ENCODE results near the gene BORCS5. TPM values are rescaled to one million over a fixed set of nuclear protein-coding genes. Genes with fewer than 3 reads are reported as not detected.

Gene BORCS5
- total and polyA plus RNA-seq, 2 donors (not counting 1 experiment from before 2014, with no cell fraction given): 11.9 to 46.2 TPM

DNA sequence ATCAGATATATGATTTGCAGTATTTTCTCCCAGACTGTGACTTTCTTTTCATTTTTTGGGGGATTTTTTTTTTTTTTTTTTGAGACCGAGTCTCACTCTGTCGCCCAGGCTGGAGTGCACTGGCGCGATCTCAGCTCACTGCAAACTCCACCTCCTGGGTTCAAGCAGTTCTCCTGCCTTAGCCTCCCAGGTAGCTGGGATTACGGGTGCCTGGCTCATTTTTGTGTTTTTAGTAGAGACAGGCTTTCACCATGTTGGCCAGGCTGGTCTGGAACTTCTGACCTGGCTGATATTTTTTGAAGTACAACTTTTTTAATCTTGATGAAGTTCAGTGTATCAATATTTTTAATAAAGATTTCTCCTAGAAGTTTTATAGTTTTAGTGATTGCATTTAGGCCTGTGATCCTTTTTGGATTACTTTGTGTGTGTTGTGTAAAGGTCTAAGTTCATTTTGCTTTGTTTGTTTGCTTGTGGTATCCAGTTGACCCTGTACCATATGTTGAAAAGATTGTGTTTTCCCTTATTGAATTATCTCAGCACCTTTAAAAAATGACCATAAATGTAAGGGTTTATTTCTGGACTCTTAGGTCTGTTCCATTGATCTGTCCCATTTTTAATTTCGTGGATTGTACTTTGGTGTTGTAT, 24.2 kb downstream of the BORCS5 start:
- CTCF ChIA-PET: interaction anchor here (10.8 kb wide), 1 partner anchor 356 kb away, joined by 168 read pairs; no protein-coding TSS in a partner anchor
- peaks cover 22% of the 10 kb centered on the region for H3K4me1 Mint-ChIP-seq
- H3K27ac Mint-ChIP-seq: peak overlapping the region; percentile 24
- DNase-seq (no peak), ATAC-seq (ENCODE audit: low read depth) (no peak)
- WGBS (ENCODE audit: insufficient coverage): no CpG with 5 or more reads among the region's 6 CpGs
- H3K27me3 ChIP-seq (replicated peaks in 1 of 4; ENCODE audit: control extremely low read depth in 1 of 4, control insufficient read depth in 3 of 4, insufficient read depth in 4 of 4, low read length in 3 of 4): no peaks in the 10 kb centered on the region
- intact Hi-C loops (cut with micrococcal nuclease): no loop called here
- no peak overlapping the region for H3K4me2 ChIP-seq (replicated peaks; ENCODE audit: low read depth, low read length, poor library complexity, severe bottlenecking)
- H3K9me3 Mint-ChIP-seq (ENCODE audit: insufficient read depth): no peaks in the 10 kb centered on the region
- H3K9ac ChIP-seq (ENCODE audit: low read length): no peak overlapping the region
- H3K4me3 ChIP-seq (ENCODE audit: control extremely low read depth in 1 of 5, extremely low read depth in 1 of 5, insufficient read depth in 1 of 5, low read depth in 2 of 5, low read length in 4 of 5): no peak overlapping the region
- H3K9me3 ChIP-seq (ENCODE audit: control extremely low read depth in 1 of 3, control insufficient read depth in 2 of 3, insufficient read depth in 1 of 3, low read length in 2 of 3): no peaks in the 10 kb centered on the region
- peaks cover 25% of the 10 kb centered on the region for H3K79me2 ChIP-seq (ENCODE audit: control insufficient read depth, insufficient read depth, low read length)
- no peak overlapping the region for H3K27ac ChIP-seq (ENCODE audit: low read length in 2 of 2)
- peaks cover 2 to 6% of the 10 kb centered on the region in 2 experiments for H3K36me3 ChIP-seq (replicated peaks in 1 of 2; ENCODE audit: control extremely low read depth in 1 of 2, control insufficient read depth in 1 of 2, extremely low read depth in 1 of 2, insufficient read depth in 2 of 2, low read length in 1 of 2)
- H3K4me3 Mint-ChIP-seq: no peak overlapping the region
- TF ChIP-seq EZH2 (IDR thresholded peaks at IDR 0.05; ENCODE audit: borderline replicate concordance, insufficient read depth, low read depth, low read length, poor library complexity, severe bottlenecking): no peak
- no peak for TF ChIP-seq CTCF (IDR thresholded peaks at IDR 0.05)
- H4K20me1 ChIP-seq (ENCODE audit: control insufficient read depth, insufficient read depth, low read length, poor library complexity, severe bottlenecking): no peaks in the 10 kb centered on the region
- peaks cover 10 to 12% of the 10 kb centered on the region in 2 donors for H3K4me1 ChIP-seq (ENCODE audit: control insufficient read depth in 2 of 2, insufficient read depth in 2 of 2, low read length in 2 of 2)
- no peaks in the 10 kb centered on the region for H3K27me3 Mint-ChIP-seq
- no peak overlapping the region for H2AFZ ChIP-seq (ENCODE audit: insufficient read depth, low read depth, low read length, poor library complexity, severe bottlenecking)
- POLR2A ChIA-PET: no interaction called here

DNA sequence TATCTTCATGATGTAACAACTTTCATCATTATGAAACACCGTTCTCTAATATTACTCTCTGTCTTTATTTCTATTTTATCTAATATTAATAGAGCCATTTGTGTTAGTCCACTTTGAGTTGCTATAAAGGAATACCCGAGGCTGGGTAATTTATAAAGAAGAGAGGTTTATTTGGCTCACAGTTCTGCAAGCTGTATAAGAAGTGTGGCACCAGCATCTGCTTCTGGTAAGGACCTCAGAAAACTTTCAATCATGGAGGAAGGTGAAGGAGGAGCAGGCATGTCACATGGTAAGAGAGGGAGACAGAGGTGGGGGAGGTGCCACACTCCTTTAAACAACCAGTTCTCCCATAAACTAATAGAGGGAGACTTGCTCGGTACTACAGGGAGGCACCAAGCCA, 25.1 kb downstream of the BORCS5 start:
- no peak for ATAC-seq (ENCODE audit: low read depth)
- no peaks in the 10 kb centered on the region for H3K9me3 Mint-ChIP-seq (ENCODE audit: insufficient read depth)
- no peaks in the 10 kb centered on the region for H3K27me3 Mint-ChIP-seq

More for the DNA sequence above, 25.1 kb downstream of the BORCS5 start:
- TF ChIP-seq EZH2 (IDR thresholded peaks at IDR 0.05; ENCODE audit: borderline replicate concordance, insufficient read depth, low read depth, low read length, poor library complexity, severe bottlenecking) (no peak), CTCF (IDR thresholded peaks at IDR 0.05) (no peak)
- Histone ChIP-seq H3K36me3 (replicated peaks in 1 of 2; ENCODE audit: control extremely low read depth in 1 of 2, control insufficient read depth in 1 of 2, extremely low read depth in 1 of 2, insufficient read depth in 2 of 2, low read length in 1 of 2) (peaks cover 2 to 6% of the 10 kb centered on the region in 2 experiments), H4K20me1 (ENCODE audit: control insufficient read depth, insufficient read depth, low read length, poor library complexity, severe bottlenecking) (no peaks in the 10 kb centered on the region), H3K79me2 (ENCODE audit: control insufficient read depth, insufficient read depth, low read length) (peaks cover 26% of the 10 kb centered on the region), H3K27ac (ENCODE audit: low read length in 2 of 2) (no peak overlapping the region), H3K9ac (ENCODE audit: low read length) (no peak overlapping the region), H3K27me3 (replicated peaks in 1 of 4; ENCODE audit: control extremely low read depth in 1 of 4, control insufficient read depth in 3 of 4, insufficient read depth in 4 of 4, low read length in 3 of 4) (no peaks in the 10 kb centered on the region), H3K4me1 (ENCODE audit: control insufficient read depth in 2 of 2, insufficient read depth in 2 of 2, low read length in 2 of 2) (peaks cover 10 to 12% of the 10 kb centered on the region in 2 donors), H3K4me3 (ENCODE audit: control extremely low read depth in 1 of 5, extremely low read depth in 1 of 5, insufficient read depth in 1 of 5, low read depth in 2 of 5, low read length in 4 of 5) (no peak overlapping the region), H3K4me2 (replicated peaks; ENCODE audit: low read depth, low read length, poor library complexity, severe bottlenecking) (no peak overlapping the region), H3K9me3 (ENCODE audit: control extremely low read depth in 1 of 3, control insufficient read depth in 2 of 3, insufficient read depth in 1 of 3, low read length in 2 of 3) (no peaks in the 10 kb centered on the region), H2AFZ (ENCODE audit: insufficient read depth, low read depth, low read length, poor library complexity, severe bottlenecking) (no peak overlapping the region)
- DNase-seq: no peak
- ChIA-PET POLR2A (no interaction called here), CTCF (no interaction called here)
- peaks cover 22% of the 10 kb centered on the region for H3K4me1 Mint-ChIP-seq
- intact Hi-C loops (cut with micrococcal nuclease): no loop called here
- no CpG with 5 or more reads among the region's 3 CpGs for WGBS (ENCODE audit: insufficient coverage)
- H3K27ac Mint-ChIP-seq: no peak overlapping the region
- H3K4me3 Mint-ChIP-seq: no peak overlapping the region
